K562 (cell line): Measurements from ENCODE around the gene MMP20. TPM values are rescaled to one million over a fixed set of nuclear protein-coding genes. Genes with fewer than 3 reads are reported as not detected.

Experiments used
- ATAC-seq: fragments of 200-7000 bp; cut with Tn5 transposase; 3 replicates; pipeline ENCODE4 v1.9.1; 2020; ENCODE audit warnings: moderate library complexity
- BruUV-seq: library from RNA; stranded (reverse); fragments of 400-500 nt; replicated peaks from 2 replicates; lab custom pipeline; 2021; lab: Mats Ljungman, UMichigan
- CTCF ChIA-PET: fragments of 300-600 bp; formaldehyde crosslinking; extraction: SDS; loops from one replicate; lab custom pipeline; 2021; ENCODE audit warnings: low intra/inter-chr PET ratio; lab: Yijun Ruan, JAX
- POLR2A ChIA-PET: fragments of 300-600, 350-650 bp; sonication (Branson Sonifier 250); formaldehyde crosslinking; extraction: SDS; loops from one replicate; lab custom pipeline; 2021; ENCODE audit warnings: antibody characterized with exemption, inconsistent platforms; lab: Yijun Ruan, JAX
- DNase-seq, 4 experiments: peaks; one replicate each; pipeline versions ENCODE4 v3.0.0 to v3.0.0-alpha.2; 2011 to 2018; ENCODE audit warnings: low spot score in 3 of 4, mixed read lengths in 3 of 4; ENCODE audit errors: extremely low read depth in 1 of 4
- FAIRE-seq: peaks from 2 replicates; lab custom pipeline; 2011; peaks lifted over from hg19 to GRCh38; lab: Jason Lieb, UNC
- H2AFZ ChIP-seq: 2 replicates; pipeline ENCODE4 v1.6.0; 2011; ENCODE audit warnings: low read depth, low read length, control low read depth, inconsistent platforms
- H3K27ac ChIP-seq: fragments of 200-600 bp; 3 replicates; pipeline ENCODE4 v1.8.0; 2011; ENCODE audit warnings: low read depth, mild to moderate bottlenecking, control low read depth, inconsistent platforms, low read length, moderate library complexity, mixed read lengths; ENCODE audit errors: extremely low read depth
- H3K27me3 ChIP-seq, 2 experiments: fragments of 300-600 bp in 1 of 2; 2 replicates in 1 of 2; 3 replicates in 1 of 2; pipeline versions ENCODE4 v1.6.0 to v1.8.0; 2011; ENCODE audit warnings: inconsistent platforms in 2 of 2, low read length in 2 of 2, mild to moderate bottlenecking in 1 of 2, mixed read lengths in 1 of 2, moderate library complexity in 1 of 2; ENCODE audit not compliant: control insufficient read depth in 2 of 2, insufficient read depth in 2 of 2
- H3K36me3 ChIP-seq: fragments of 300-600 bp; 3 replicates; pipeline ENCODE4 v1.8.0; 2011; ENCODE audit warnings: mild to moderate bottlenecking, low read length, inconsistent platforms; ENCODE audit not compliant: control insufficient read depth, insufficient read depth
- H3K4me1 ChIP-seq, 2 experiments: fragments of 200-600 bp in 1 of 2; replicated peaks in 1 of 2; 2 replicates in 1 of 2; 3 replicates in 1 of 2; pipeline versions ENCODE4 v1.5.1 to v1.8.0; 2011; ENCODE audit warnings: inconsistent platforms in 2 of 2, low read length in 2 of 2, mild to moderate bottlenecking in 1 of 2, mixed read lengths in 1 of 2, moderate library complexity in 1 of 2; ENCODE audit not compliant: control insufficient read depth in 2 of 2, insufficient read depth in 2 of 2
- H3K4me2 ChIP-seq: 2 replicates; pipeline ENCODE4 v1.6.1; 2011; ENCODE audit warnings: low read length, control low read depth, inconsistent platforms, mixed read lengths; ENCODE audit not compliant: insufficient read depth
- H3K4me3 ChIP-seq: fragments of 200-600 bp; sonication (generic), shearing (Covaris generic); 2 replicates; pipeline ENCODE4 v1.5.1; 2016; ENCODE audit warnings: control low read depth, inconsistent platforms
- H3K79me2 ChIP-seq: fragments of 200-600 bp; 3 replicates; pipeline ENCODE4 v1.8.0; 2011; ENCODE audit warnings: low read length, inconsistent platforms; ENCODE audit not compliant: control insufficient read depth, insufficient read depth
- H3K9ac ChIP-seq, 2 experiments: 2 replicates each; pipeline versions ENCODE4 v1.6.0 to v1.6.1; 2011; ENCODE audit warnings: low read depth in 2 of 2, low read length in 2 of 2, control low read depth in 1 of 2, inconsistent platforms in 1 of 2, mild to moderate bottlenecking in 1 of 2, mixed read lengths in 1 of 2; ENCODE audit not compliant: insufficient read depth in 1 of 2
- H3K9me1 ChIP-seq: one replicate; pipeline ENCODE4 v1.6.0; 2011; ENCODE audit warnings: inconsistent platforms, mild to moderate bottlenecking, low read length, moderate library complexity; ENCODE audit not compliant: control insufficient read depth, insufficient read depth
- H3K9me3 ChIP-seq: replicated peaks from 2 replicates; pipeline ENCODE4 v1.5.1; 2011; ENCODE audit warnings: low read depth, low read length, inconsistent platforms; ENCODE audit not compliant: control insufficient read depth, insufficient read depth
- H4K20me1 ChIP-seq: replicated peaks from 2 replicates; pipeline ENCODE4 v1.6.1; 2011; ENCODE audit warnings: low read length, inconsistent platforms, mixed read lengths; ENCODE audit not compliant: control insufficient read depth, insufficient read depth
- CEBPG ChIP-seq, 3 experiments: fragments of 200-800 bp in 1 of 3; sonication (Bioruptor generic) in 1 of 3; sonication (generic) in 1 of 3; formaldehyde crosslinking in 1 of 3; IDR thresholded peaks in 2 of 3; conservative IDR thresholded peaks in 1 of 3; 2 replicates each; pipeline versions ENCODE4 v1.6.1 to v1.8.0; 2016 to 2022; ENCODE audit warnings: missing compliant biosample characterization in 2 of 3, missing genetic modification characterization in 2 of 3, mild to moderate bottlenecking in 1 of 3, missing genetic modification reagents in 1 of 3
- FOXJ3 ChIP-seq: sonication (generic); formaldehyde crosslinking; IDR thresholded peaks from 2 replicates; pipeline ENCODE4 v1.4.0; 2020; ENCODE audit warnings: mild to moderate bottlenecking, missing genetic modification reagents
- KLF6 ChIP-seq: fragments of 250-450 bp; sonication (Bioruptor Pico); IDR thresholded peaks from 2 replicates; pipeline ENCODE4 v1.4.0; 2020; ENCODE audit warnings: mild to moderate bottlenecking, moderate library complexity, borderline replicate concordance
- NRF1 ChIP-seq, 2 experiments: fragments of 450-650 bp; IDR thresholded peaks in 1 of 2; conservative IDR thresholded peaks in 1 of 2; 2 replicates each; pipeline ENCODE4 v1.6.1; 2014; ENCODE audit warnings: mild to moderate bottlenecking in 2 of 2
- U2AF2 ChIP-seq: fragments of 200-400 bp; formaldehyde crosslinking; optimal IDR thresholded peaks from 2 replicates; pipeline ENCODE3; 2017; ENCODE audit warnings: low read depth, mild to moderate bottlenecking, low read length
- ZNF224 ChIP-seq: sonication (generic); formaldehyde crosslinking; IDR thresholded peaks from 2 replicates; pipeline ENCODE4 v1.8.0; 2022; ENCODE audit warnings: mild to moderate bottlenecking, missing genetic modification reagents
- whole genome bisulfite sequencing: fragments of 100-300 bp; shearing (Covaris generic); methylation state at CpG from one replicate; pipeline ENCODE4 v1.1.6; 2016; ENCODE audit warnings: low coverage, mixed read lengths; ENCODE audit not compliant: insufficient coverage; ENCODE audit errors: missing lambda C conversion rate; 5-methylcytosine and 5-hydroxymethylcytosine counted together
- in situ Hi-C: fragments of 300-500 bp; cut with MboI; formaldehyde crosslinking; loops from 4 replicates; pipeline ENCODE4 v1.15.0; 2018; ENCODE audit warnings: inconsistent platforms, mixed read lengths
- intact Hi-C: fragments of 100-400 bp; cut with micrococcal nuclease; formaldehyde crosslinking; loops from 2 replicates; pipeline ENCODE4 v1.14.2; 2022
- polyA plus RNA-seq, 8 experiments: library from polyadenylated mRNA; depleted of rRNA in 4 of 8; stranded (reverse) in 5 of 8; unstranded in 3 of 8; fragments of >200 nt; fragmentation: Nextera tagmentation in 2 of 8; fragmentation: Illumina TruSeq in 1 of 8; extraction: Ambion mirVana in 2 of 8; extraction: Trizol in 1 of 8; gene quantifications; 2 replicates each; pipeline versions ENCODE4 v1.2.1 to v1.2.3, GENCODE V29; 2011 to 2014; ENCODE audit warnings: inconsistent platforms in 1 of 8, missing spikeins in 1 of 8
- total RNA-seq, 7 experiments: library from RNA; depleted of rRNA in 6 of 7; stranded (reverse); fragments of >200 nt in 6 of 7; fragmentation: Illumina TruSeq in 2 of 7; extraction: Trizol in 2 of 7; gene quantifications; 2 replicates each; pipeline versions ENCODE4 v1.2.1 to v1.2.3, GENCODE V29; 2011 to 2021; ENCODE audit warnings: low replicate concordance in 1 of 7

Gene MMP20
- total and polyA plus RNA-seq, 9 of the 15 experiments (the other 6 are each of a cell fraction or from before 2014, with no cell fraction given) = not detected

DNA sequence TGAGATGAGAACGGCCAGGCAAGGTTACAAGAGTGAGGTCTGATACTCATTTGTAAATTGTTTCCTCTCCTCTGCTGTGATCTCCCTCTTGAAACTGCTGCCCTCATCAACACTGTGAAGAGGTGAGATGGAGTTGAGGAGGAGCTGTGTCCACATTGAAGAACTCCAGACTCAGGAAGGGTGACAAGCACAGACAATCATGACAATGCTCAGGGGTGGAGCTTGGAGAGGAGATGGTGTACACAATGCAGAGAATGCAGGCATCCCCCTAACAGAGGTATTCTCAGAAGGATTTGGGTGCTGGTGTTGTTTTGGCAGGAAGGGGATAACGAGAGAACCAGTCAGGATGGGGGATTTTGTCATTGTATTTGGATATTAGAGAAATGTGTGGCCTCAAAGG, 73.1 kb downstream of the MMP20 start:
- H3K4me3 ChIP-seq = no peak overlapping the region
- no peaks in the 10 kb centered on the region for H3K9me3 ChIP-seq
- H3K4me1 ChIP-seq = no peaks in the 10 kb centered on the region
- intact Hi-C loops (no loop called here), in situ Hi-C loops (no loop called here)
- no peak overlapping the region for H3K4me2 ChIP-seq
- H3K9ac ChIP-seq = no peak overlapping the region
- DNase-seq (no peak), ATAC-seq (peak; percentile 54; the same call in 1 of the 3 replicates), FAIRE-seq (no peak)
- no peak for TF ChIP-seq U2AF2
- no peak overlapping the region for H3K27ac ChIP-seq
- H3K9me1 ChIP-seq = no peaks in the 10 kb centered on the region
- H2AFZ ChIP-seq = no peak overlapping the region
- ChIA-PET CTCF (no interaction called here), POLR2A (no interaction called here)
- BruUV-seq = no TSS peak
- H3K79me2 ChIP-seq = no peaks in the 10 kb centered on the region
- H4K20me1 ChIP-seq = no peaks in the 10 kb centered on the region
- 0% methylated on average over 2 of the region's 2 CpGs for WGBS
- H3K27me3 ChIP-seq = no peaks in the 10 kb centered on the region
- no peaks in the 10 kb centered on the region for H3K36me3 ChIP-seq

DNA sequence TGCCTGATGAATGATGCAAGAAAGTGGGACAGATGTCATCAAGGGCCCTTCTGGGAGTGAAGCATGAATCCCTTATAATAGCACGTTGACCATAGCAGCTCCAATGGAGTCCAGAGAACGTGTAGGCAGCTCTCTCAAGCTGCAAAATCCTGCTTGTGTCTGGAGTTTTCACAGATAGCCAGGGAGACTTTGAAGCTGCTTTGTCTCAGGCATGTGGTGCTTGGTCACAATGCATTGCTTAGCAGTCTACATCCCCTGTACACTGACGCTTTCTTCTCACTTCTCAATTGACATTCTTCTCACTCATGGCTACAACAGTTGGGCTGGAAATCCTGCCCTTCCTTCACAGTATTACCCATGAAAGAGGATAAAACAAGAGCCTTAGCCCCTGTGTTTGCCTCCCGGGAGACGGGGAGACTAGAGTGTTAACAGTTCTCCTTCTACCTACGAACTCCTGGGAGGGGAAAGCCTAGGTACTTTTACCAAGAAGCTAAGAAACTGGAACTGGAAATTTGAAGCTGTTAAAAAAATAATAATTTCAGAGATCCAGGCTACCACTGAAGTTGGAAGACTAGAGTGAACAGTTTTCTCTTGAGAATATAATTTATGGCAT, 73.9 kb downstream of the MMP20 start:
- Histone ChIP-seq H3K9ac (no peak overlapping the region), H4K20me1 (no peaks in the 10 kb centered on the region), H2AFZ (0 out of 2 replicates have a peak overlapping the region, but pooled peaks have one; percentile 38), H3K36me3 (no peaks in the 10 kb centered on the region), H3K27me3 (no peaks in the 10 kb centered on the region), H3K27ac (no peak overlapping the region), H3K9me3 (no peaks in the 10 kb centered on the region), H3K4me2 (no peak overlapping the region), H3K9me1 (no peaks in the 10 kb centered on the region), H3K4me3 (no peak overlapping the region), H3K79me2 (no peaks in the 10 kb centered on the region), H3K4me1 (no peaks in the 10 kb centered on the region)
- ChIA-PET CTCF (no interaction called here), POLR2A (no interaction called here)
- intact Hi-C loops = no loop called here
- DNase-seq (no peak), FAIRE-seq (no peak), ATAC-seq (peak; percentile 43)
- peak; percentile 43 for TF ChIP-seq CEBPG (CRISPR knock-in tag; IDR thresholded peaks at IDR 0.05)
- peak in 1 of 2 experiments; percentile 63; a peak in 2 of 4 replicates for TF ChIP-seq CEBPG (tag; conservative IDR thresholded peaks at IDR 0.05 in 1 of 2, IDR thresholded peaks at IDR 0.05 in 1 of 2)
- TF ChIP-seq ZNF224 (CRISPR knock-in tag) = no peak
- TF ChIP-seq NRF1 (conservative IDR thresholded peaks at IDR 0.05 in 1 of 2, IDR thresholded peaks at IDR 0.05 in 1 of 2) = no peak
- no peak for TF ChIP-seq FOXJ3 (CRISPR knock-in tag)
- TF ChIP-seq KLF6 (CRISPR knock-in tag) = no peak
- WGBS = 0% methylated on average over 6 of the region's 6 CpGs
- no TSS peak for BruUV-seq
- in situ Hi-C loops = no loop called here
